A673 (cell line): ENCODE measurements around the gene SMARCD3. TPM values are rescaled to one million over a fixed set of nuclear protein-coding genes. Genes with fewer than 3 reads are reported as not detected.

Source experiments
- BruUV-seq: library from RNA; stranded (reverse); fragments of 400-500 nt; replicated peaks from 2 replicates; lab custom pipeline; 2021; lab: Mats Ljungman, UMichigan
- CTCF ChIA-PET: fragments of 300-600 bp; sonication (Branson Sonifier 250); formaldehyde crosslinking; loops from one replicate; lab custom pipeline; 2022; ENCODE audit warnings: antibody characterized with exemption; lab: Charles Lee
- POLR2A ChIA-PET: fragments of 300-600 bp; sonication (Branson Sonifier 250); formaldehyde crosslinking; loops from one replicate; lab custom pipeline; 2022; ENCODE audit warnings: antibody characterized with exemption; ENCODE audit not compliant: low non-redundant PET; lab: Charles Lee
- DNase-seq: peaks from one replicate; pipeline ENCODE4 v3.0.0-alpha.2; 2015; ENCODE audit warnings: low spot score
- H3K27ac ChIP-seq: fragments of 200-600 bp; sonication (generic); 2 replicates; pipeline ENCODE4 v1.5.1; 2016; ENCODE audit warnings: mixed run types, low read depth, mild to moderate bottlenecking, mixed read lengths, antibody characterized with exemption, low read length; ENCODE audit not compliant: poor library complexity, severe bottlenecking
- H3K27me3 ChIP-seq: fragments of 200-600 bp; sonication (generic); replicated peaks from 2 replicates; pipeline ENCODE4 v1.6.1; 2017; ENCODE audit warnings: mixed run types, low read depth, mild to moderate bottlenecking, mixed read lengths, antibody characterized with exemption, low read length; ENCODE audit not compliant: insufficient read depth, poor library complexity
- H3K36me3 ChIP-seq: fragments of 200-600 bp; sonication (generic); 2 replicates; pipeline ENCODE4 v1.6.1; 2016; ENCODE audit warnings: mixed run types, mild to moderate bottlenecking, mixed read lengths, antibody characterized with exemption, low read length; ENCODE audit not compliant: insufficient read depth, poor library complexity, severe bottlenecking
- H3K4me1 ChIP-seq: fragments of 200-600 bp; sonication (generic); 2 replicates; pipeline ENCODE4 v1.6.1; 2017; ENCODE audit warnings: mixed run types, mild to moderate bottlenecking, mixed read lengths, antibody characterized with exemption, low read length; ENCODE audit not compliant: insufficient read depth, poor library complexity, severe bottlenecking
- H3K4me3 ChIP-seq: fragments of 200-600 bp; sonication (generic); 2 replicates; pipeline ENCODE4 v1.5.1; 2016; ENCODE audit warnings: low read depth, mixed run types, mild to moderate bottlenecking, mixed read lengths, low read length; ENCODE audit not compliant: poor library complexity, severe bottlenecking
- H3K9me3 ChIP-seq: fragments of 200-600 bp; sonication (generic); 2 replicates; pipeline ENCODE4 v1.6.1; 2016; ENCODE audit warnings: mixed run types, low read depth, mild to moderate bottlenecking, mixed read lengths, antibody characterized with exemption, low read length; ENCODE audit not compliant: poor library complexity, severe bottlenecking
- EZH2 ChIP-seq: fragments of 200-600 bp; sonication (generic); IDR thresholded peaks from 2 replicates; pipeline ENCODE4 v1.6.1; 2017; ENCODE audit warnings: borderline replicate concordance, low read depth, mild to moderate bottlenecking, mixed read lengths, antibody characterized with exemption, low read length; ENCODE audit not compliant: poor library complexity, severe bottlenecking
- intact Hi-C: fragments of 100-400 bp; cut with micrococcal nuclease; formaldehyde crosslinking; loops from one replicate; pipeline ENCODE4 v1.10.0; 2022; ENCODE audit not compliant: unreplicated experiment
- total RNA-seq: library from RNA; stranded (reverse); gene quantifications from 2 replicates; pipeline ENCODE4 v1.2.3, GENCODE V29; 2021
- TF ChIP-seq, protein P1 (sequence below): fragments of 300-800, 200-600 bp; sonication (generic); conservative IDR thresholded peaks from 2 replicates; pipeline ENCODE4 v1.5.1; 2017; ENCODE audit warnings: low read depth, mild to moderate bottlenecking, antibody characterized with exemption, low read length, moderate library complexity, mixed read lengths

Gene SMARCD3
- total RNA-seq, 1 experiment from 2014 or later: 44.8 TPM

DNA sequence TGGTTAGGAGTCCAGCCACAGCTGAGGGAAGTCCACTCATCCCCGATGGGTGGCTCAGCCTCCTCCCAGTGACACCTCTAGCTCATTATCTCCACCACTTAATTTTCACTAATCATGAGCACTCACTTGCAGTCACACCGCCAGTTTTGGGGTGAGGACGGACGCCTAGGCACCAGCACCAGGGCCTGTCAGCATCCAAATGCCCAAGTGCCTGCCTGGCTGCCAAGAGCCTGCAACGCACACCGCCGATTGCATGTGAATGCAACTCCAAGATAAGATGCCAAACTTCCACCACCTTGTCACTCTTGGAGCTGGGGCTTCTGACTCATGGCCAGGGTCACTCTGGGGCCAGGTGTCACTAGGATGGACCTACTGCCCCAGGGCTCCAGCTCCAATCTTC lies 24.4 kb upstream of the SMARCD3 start:
- intact Hi-C loops: no loop called here
- ChIA-PET POLR2A (no interaction called here), CTCF (no interaction called here)

DNA sequence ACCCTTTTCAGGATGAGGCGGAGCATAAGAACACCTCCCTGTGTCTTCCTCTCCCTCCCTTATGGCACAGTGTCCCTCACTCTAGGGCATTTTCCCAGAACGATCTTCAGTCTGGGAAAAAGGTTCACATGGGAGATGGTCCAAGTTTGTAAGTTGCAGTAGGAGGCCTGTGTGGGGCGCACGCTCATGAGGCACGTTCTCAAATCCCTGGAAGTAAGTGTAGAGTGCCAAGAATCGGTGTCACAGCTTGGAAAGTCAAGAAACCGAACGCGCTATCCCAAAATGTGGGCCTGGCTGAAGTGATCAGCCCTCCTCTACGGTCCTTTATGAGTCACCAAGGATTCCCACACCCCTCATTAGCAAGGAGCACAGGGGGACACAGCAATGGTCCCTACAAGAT lies 23.9 kb upstream of the SMARCD3 start:
- DNase-seq: no peak
- ChIA-PET CTCF (no interaction called here), POLR2A (no interaction called here)
- Histone ChIP-seq H3K4me3 (no peak overlapping the region), H3K9me3 (no peaks in the 10 kb centered on the region), H3K27me3 (no peaks in the 10 kb centered on the region), H3K36me3 (no peaks in the 10 kb centered on the region), H3K4me1 (peaks cover 15% of the 10 kb centered on the region), H3K27ac (no peak overlapping the region)
- TF ChIP-seq, protein P1, sequence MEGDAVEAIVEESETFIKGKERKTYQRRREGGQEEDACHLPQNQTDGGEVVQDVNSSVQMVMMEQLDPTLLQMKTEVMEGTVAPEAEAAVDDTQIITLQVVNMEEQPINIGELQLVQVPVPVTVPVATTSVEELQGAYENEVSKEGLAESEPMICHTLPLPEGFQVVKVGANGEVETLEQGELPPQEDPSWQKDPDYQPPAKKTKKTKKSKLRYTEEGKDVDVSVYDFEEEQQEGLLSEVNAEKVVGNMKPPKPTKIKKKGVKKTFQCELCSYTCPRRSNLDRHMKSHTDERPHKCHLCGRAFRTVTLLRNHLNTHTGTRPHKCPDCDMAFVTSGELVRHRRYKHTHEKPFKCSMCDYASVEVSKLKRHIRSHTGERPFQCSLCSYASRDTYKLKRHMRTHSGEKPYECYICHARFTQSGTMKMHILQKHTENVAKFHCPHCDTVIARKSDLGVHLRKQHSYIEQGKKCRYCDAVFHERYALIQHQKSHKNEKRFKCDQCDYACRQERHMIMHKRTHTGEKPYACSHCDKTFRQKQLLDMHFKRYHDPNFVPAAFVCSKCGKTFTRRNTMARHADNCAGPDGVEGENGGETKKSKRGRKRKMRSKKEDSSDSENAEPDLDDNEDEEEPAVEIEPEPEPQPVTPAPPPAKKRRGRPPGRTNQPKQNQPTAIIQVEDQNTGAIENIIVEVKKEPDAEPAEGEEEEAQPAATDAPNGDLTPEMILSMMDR: no peak
- no peak for TF ChIP-seq EZH2
- intact Hi-C loops: no loop called here
- no TSS peak for BruUV-seq

More for the DNA sequence above, 24.4 kb upstream of the SMARCD3 start:
- Histone ChIP-seq H3K9me3 (no peaks in the 10 kb centered on the region), H3K27ac (no peak overlapping the region), H3K36me3 (no peaks in the 10 kb centered on the region), H3K4me3 (no peak overlapping the region), H3K27me3 (no peaks in the 10 kb centered on the region), H3K4me1 (peaks cover 15% of the 10 kb centered on the region)
- TF ChIP-seq EZH2: no peak
- TF ChIP-seq, protein P1: no peak
- no TSS peak for BruUV-seq
- no peak for DNase-seq

DNA sequence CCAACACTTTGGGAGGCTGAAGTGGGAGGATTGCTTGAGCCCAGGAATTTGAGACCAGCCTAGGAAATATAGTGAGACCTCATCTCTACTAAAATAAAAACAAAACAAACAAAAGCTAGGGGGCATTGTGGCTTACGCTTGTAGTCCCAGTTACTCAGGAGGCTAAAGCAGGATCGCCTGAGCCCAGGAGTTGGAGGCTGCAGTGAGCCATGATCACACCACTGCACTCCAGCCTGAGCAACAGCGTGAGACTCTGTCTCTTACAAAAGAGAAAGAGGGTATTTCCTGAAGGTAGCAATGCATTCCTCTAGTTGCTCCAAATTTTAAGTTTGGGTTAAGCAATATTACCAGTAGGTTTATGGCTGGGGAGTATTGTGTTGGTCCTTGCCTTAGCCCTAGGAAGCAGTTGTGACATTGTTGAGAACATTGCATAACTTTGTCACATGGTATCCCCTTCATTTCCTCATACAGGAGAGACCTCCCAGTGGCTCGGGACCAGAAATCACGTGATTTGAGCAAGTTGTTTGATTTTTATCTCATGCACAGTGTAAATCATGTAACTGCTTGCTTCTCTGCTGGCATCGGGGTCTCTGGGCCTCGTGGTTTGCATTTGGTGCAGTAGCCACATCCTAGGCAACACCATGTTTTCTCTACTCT lies 23.3 kb upstream of the SMARCD3 start:
- Histone ChIP-seq H3K27ac (no peak overlapping the region), H3K9me3 (no peaks in the 10 kb centered on the region), H3K27me3 (no peaks in the 10 kb centered on the region), H3K4me3 (no peak overlapping the region), H3K4me1 (peaks cover 15% of the 10 kb centered on the region), H3K36me3 (no peaks in the 10 kb centered on the region)
- TF ChIP-seq, protein P1: no peak
- no peak for TF ChIP-seq EZH2
- intact Hi-C loops: no loop called here
- BruUV-seq: no TSS peak
- CTCF ChIA-PET: no interaction called here
- POLR2A ChIA-PET: no interaction called here
- DNase-seq: peak; percentile 63
